HepG2 (cell line): ENCODE measurements around the gene NACC2. TPM values are rescaled to one million over a fixed set of nuclear protein-coding genes. Genes with fewer than 3 reads are reported as not detected.
A peak's percentile ranks its signal among the peaks of the same experiment; 100 is the strongest.

Experiments
- BCL6 ChIP-seq: IDR thresholded peaks from 2 replicates; pipeline ENCODE4 v1.6.1; 2016; ENCODE audit warnings: missing genetic modification reagents, missing compliant biosample characterization
- FOXJ3 ChIP-seq: sonication (generic); formaldehyde crosslinking; IDR thresholded peaks from 2 replicates; pipeline ENCODE4 v1.4.0; 2020; ENCODE audit warnings: missing genetic modification reagents, mild to moderate bottlenecking, borderline replicate concordance
- FOXM1 ChIP-seq: sonication (generic); formaldehyde crosslinking; IDR thresholded peaks from 2 replicates; pipeline ENCODE4 v1.5.0; 2020; ENCODE audit warnings: missing genetic modification reagents
- MAFF ChIP-seq: IDR thresholded peaks from 2 replicates; pipeline ENCODE4 v1.6.1; 2011; ENCODE audit warnings: low read depth, low read length, improper control_type of control experiment
- MATR3 ChIP-seq: sonication (generic); formaldehyde crosslinking; IDR thresholded peaks from 2 replicates; pipeline ENCODE4 v1.4.0; 2020; ENCODE audit warnings: missing genetic modification reagents
- PCBP1 ChIP-seq: fragments of 200-400 bp; formaldehyde crosslinking; IDR thresholded peaks from 2 replicates; pipeline ENCODE4 v1.6.1; 2017; ENCODE audit warnings: mild to moderate bottlenecking, low read depth, low read length, borderline replicate concordance
- RBM22 ChIP-seq: fragments of 200-400 bp; formaldehyde crosslinking; optimal IDR thresholded peaks from 2 replicates; pipeline ENCODE3; 2017; ENCODE audit warnings: mild to moderate bottlenecking, low read length, moderate library complexity
- SATB2 ChIP-seq: sonication (generic); formaldehyde crosslinking; IDR thresholded peaks from 2 replicates; pipeline ENCODE4 v1.5.0; 2020; ENCODE audit warnings: missing genetic modification reagents
- SSRP1 ChIP-seq: IDR thresholded peaks from 2 replicates; pipeline ENCODE4 v1.6.1; 2016; ENCODE audit warnings: control low read depth
- THYN1 ChIP-seq: sonication (generic); formaldehyde crosslinking; IDR thresholded peaks from 2 replicates; pipeline ENCODE4 v1.8.1; 2023; ENCODE audit warnings: low read depth, mild to moderate bottlenecking, moderate library complexity, missing genetic modification reagents, borderline replicate concordance
- ZNF224 ChIP-seq: sonication (generic); formaldehyde crosslinking; IDR thresholded peaks from 2 replicates; pipeline ENCODE4 v1.5.0; 2020; ENCODE audit warnings: mild to moderate bottlenecking, missing genetic modification reagents
- ZNF331 ChIP-seq: sonication (generic); formaldehyde crosslinking; IDR thresholded peaks from 2 replicates; pipeline ENCODE4 v1.4.0; 2020; ENCODE audit warnings: missing genetic modification reagents
- ZNF569 ChIP-seq: sonication (generic); formaldehyde crosslinking; IDR thresholded peaks from 2 replicates; pipeline ENCODE4 v1.5.0; 2020; ENCODE audit warnings: mild to moderate bottlenecking, missing genetic modification reagents, moderate library complexity, borderline replicate concordance
- ZNF782 ChIP-seq: sonication (generic); formaldehyde crosslinking; IDR thresholded peaks from 2 replicates; pipeline ENCODE4 v1.4.0; 2020; ENCODE audit warnings: missing genetic modification reagents, mild to moderate bottlenecking, borderline replicate concordance
- polyA plus RNA-seq, 8 experiments: library from polyadenylated mRNA; depleted of rRNA in 3 of 8; stranded (reverse) in 7 of 8; unstranded in 1 of 8; fragments of >200 nt; fragmentation: Illumina TruSeq in 4 of 8; extraction: Trizol in 4 of 8; gene quantifications; 2 replicates each; pipeline versions ENCODE4 v1.2.1 to v1.2.3, GENCODE V29; 2011 to 2016; ENCODE audit warnings: low read depth in 4 of 8, missing spikeins in 1 of 8, mixed read lengths in 1 of 8; ENCODE audit not compliant: insufficient read depth in 1 of 8
- total RNA-seq, 5 experiments: library from RNA; depleted of rRNA; stranded (reverse); fragments of >200 nt; fragmentation: Illumina TruSeq; extraction: Trizol; gene quantifications; 2 replicates each; pipeline ENCODE4 v1.2.3, GENCODE V29; 2016; ENCODE audit warnings: low read depth in 1 of 5
- TF ChIP-seq, protein P1 (sequence below): sonication (generic); formaldehyde crosslinking; IDR thresholded peaks from 2 replicates; pipeline ENCODE4 v1.8.0; 2022; ENCODE audit warnings: mild to moderate bottlenecking, missing genetic modification reagents; ENCODE audit not compliant: insufficient replicate concordance
- TF ChIP-seq, protein P2 (sequence below): IDR thresholded peaks from 2 replicates; pipeline ENCODE4 v1.6.1; 2016; ENCODE audit warnings: missing genetic modification reagents, missing compliant biosample characterization
- TF ChIP-seq, protein P3 (sequence below), 2 experiments: fragments of 450-650 bp in 1 of 2; sonication (generic) in 1 of 2; formaldehyde crosslinking; IDR thresholded peaks; 2 replicates each; pipeline versions ENCODE4 v1.5.0 to v1.8.0; 2020 to 2022; ENCODE audit warnings: mild to moderate bottlenecking in 1 of 2, missing genetic modification reagents in 1 of 2
- TF ChIP-seq, protein P4 (sequence below): sonication (generic); formaldehyde crosslinking; IDR thresholded peaks from 2 replicates; pipeline ENCODE4 v1.8.1; 2023; ENCODE audit warnings: missing genetic modification reagents, mild to moderate bottlenecking, borderline replicate concordance
- TF ChIP-seq, protein P5 (sequence below): sonication (generic); formaldehyde crosslinking; IDR thresholded peaks from 2 replicates; pipeline ENCODE4 v1.8.0; 2022; ENCODE audit warnings: mild to moderate bottlenecking, missing genetic modification reagents
- TF ChIP-seq, protein P6 (sequence below): sonication (generic); formaldehyde crosslinking; IDR thresholded peaks from 2 replicates; pipeline ENCODE4 v1.4.0; 2020; ENCODE audit warnings: mild to moderate bottlenecking, missing genetic modification reagents

Gene NACC2
- total and polyA plus RNA-seq, 2 of the 13 experiments (the other 11 are each of a cell fraction or from before 2014, with no cell fraction given), result 5.9 to 12.3 TPM

GRCh38 chr9:135971892-135972291 is 123.2 kb downstream of the NACC2 start (continued):
- TF ChIP-seq, protein P1, sequence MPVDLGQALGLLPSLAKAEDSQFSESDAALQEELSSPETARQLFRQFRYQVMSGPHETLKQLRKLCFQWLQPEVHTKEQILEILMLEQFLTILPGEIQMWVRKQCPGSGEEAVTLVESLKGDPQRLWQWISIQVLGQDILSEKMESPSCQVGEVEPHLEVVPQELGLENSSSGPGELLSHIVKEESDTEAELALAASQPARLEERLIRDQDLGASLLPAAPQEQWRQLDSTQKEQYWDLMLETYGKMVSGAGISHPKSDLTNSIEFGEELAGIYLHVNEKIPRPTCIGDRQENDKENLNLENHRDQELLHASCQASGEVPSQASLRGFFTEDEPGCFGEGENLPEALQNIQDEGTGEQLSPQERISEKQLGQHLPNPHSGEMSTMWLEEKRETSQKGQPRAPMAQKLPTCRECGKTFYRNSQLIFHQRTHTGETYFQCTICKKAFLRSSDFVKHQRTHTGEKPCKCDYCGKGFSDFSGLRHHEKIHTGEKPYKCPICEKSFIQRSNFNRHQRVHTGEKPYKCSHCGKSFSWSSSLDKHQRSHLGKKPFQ, result peak; percentile 98
- peak; percentile 99 for TF ChIP-seq ZNF331 (CRISPR knock-in tag)
- TF ChIP-seq, protein P2, sequence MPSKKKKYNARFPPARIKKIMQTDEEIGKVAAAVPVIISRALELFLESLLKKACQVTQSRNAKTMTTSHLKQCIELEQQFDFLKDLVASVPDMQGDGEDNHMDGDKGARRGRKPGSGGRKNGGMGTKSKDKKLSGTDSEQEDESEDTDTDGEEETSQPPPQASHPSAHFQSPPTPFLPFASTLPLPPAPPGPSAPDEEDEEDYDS (CRISPR knock-in tag), result peak; percentile 74
- TF ChIP-seq RBM22, result no peak
- no peak for TF ChIP-seq MATR3 (CRISPR knock-in tag)
- 0 out of 2 replicates have a peak, but pooled peaks have one; percentile 90 for TF ChIP-seq ZNF569
- TF ChIP-seq BCL6 (CRISPR knock-in tag), result peak; percentile 84
- peak; percentile 99 for TF ChIP-seq SATB2 (CRISPR knock-in tag)
- peak; percentile 96 for TF ChIP-seq ZNF224 (CRISPR knock-in tag)
- TF ChIP-seq, protein P3, sequence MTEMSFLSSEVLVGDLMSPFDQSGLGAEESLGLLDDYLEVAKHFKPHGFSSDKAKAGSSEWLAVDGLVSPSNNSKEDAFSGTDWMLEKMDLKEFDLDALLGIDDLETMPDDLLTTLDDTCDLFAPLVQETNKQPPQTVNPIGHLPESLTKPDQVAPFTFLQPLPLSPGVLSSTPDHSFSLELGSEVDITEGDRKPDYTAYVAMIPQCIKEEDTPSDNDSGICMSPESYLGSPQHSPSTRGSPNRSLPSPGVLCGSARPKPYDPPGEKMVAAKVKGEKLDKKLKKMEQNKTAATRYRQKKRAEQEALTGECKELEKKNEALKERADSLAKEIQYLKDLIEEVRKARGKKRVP (CRISPR knock-in tag; IDR thresholded peaks at IDR 0.05), result peak in 1 of 2 experiments; percentile 88; a peak in 2 of 4 replicates
- TF ChIP-seq ZNF782 (CRISPR knock-in tag), result peak; percentile 99
- TF ChIP-seq FOXJ3 (CRISPR knock-in tag), result peak; percentile 57; the same call in 1 of the 2 replicates
- no peak for TF ChIP-seq PCBP1
- peak; percentile 91; the same call in 1 of the 2 replicates for TF ChIP-seq FOXM1 (CRISPR knock-in tag)
- TF ChIP-seq, protein P4, sequence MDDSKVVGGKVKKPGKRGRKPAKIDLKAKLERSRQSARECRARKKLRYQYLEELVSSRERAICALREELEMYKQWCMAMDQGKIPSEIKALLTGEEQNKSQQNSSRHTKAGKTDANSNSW (CRISPR knock-in tag), result peak; percentile 99
- TF ChIP-seq, protein P5, sequence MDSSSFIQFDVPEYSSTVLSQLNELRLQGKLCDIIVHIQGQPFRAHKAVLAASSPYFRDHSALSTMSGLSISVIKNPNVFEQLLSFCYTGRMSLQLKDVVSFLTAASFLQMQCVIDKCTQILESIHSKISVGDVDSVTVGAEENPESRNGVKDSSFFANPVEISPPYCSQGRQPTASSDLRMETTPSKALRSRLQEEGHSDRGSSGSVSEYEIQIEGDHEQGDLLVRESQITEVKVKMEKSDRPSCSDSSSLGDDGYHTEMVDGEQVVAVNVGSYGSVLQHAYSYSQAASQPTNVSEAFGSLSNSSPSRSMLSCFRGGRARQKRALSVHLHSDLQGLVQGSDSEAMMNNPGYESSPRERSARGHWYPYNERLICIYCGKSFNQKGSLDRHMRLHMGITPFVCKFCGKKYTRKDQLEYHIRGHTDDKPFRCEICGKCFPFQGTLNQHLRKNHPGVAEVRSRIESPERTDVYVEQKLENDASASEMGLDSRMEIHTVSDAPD (CRISPR knock-in tag), result peak; percentile 80
- no peak for TF ChIP-seq THYN1
- TF ChIP-seq MAFF, result no peak
- TF ChIP-seq, protein P6, sequence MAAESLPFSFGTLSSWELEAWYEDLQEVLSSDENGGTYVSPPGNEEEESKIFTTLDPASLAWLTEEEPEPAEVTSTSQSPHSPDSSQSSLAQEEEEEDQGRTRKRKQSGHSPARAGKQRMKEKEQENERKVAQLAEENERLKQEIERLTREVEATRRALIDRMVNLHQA (CRISPR knock-in tag), result 0 out of 2 replicates have a peak, but pooled peaks have one; percentile 84
- TF ChIP-seq SSRP1 (CRISPR knock-in tag), result no peak
